Suprapubic skin (tissue), 3 donors: ENCODE data around the gene BTBD1.
"Not testable (repeated sequence)": the region's sequence is repeated elsewhere in the genome, so short reads cannot be mapped to it uniquely, and the experiment has no call there.

Experiments used
- EP300 ChIP-seq: sonication (generic); formaldehyde crosslinking; IDR thresholded peaks from one replicate; pipeline ENCODE4 v1.6.1; 2017; ENCODE audit warnings: antibody characterized with exemption
- TF ChIP-seq, protein P1 (sequence below), 2 donors: fragments of 200-600 bp in 1 of 2; fragments of 450-650 bp in 1 of 2; sonication (generic) in 1 of 2; IDR thresholded peaks; one replicate each; pipeline ENCODE4 v1.5.1; 2016 to 2019; ENCODE audit warnings: antibody characterized with exemption in 2 of 2, mild to moderate bottlenecking in 1 of 2, moderate library complexity in 1 of 2

GRCh38 chr15:83069211-83069642, 2.2 kb upstream of the BTBD1 start:
- TF ChIP-seq EP300 = not testable (repeated sequence)
- TF ChIP-seq, protein P1, sequence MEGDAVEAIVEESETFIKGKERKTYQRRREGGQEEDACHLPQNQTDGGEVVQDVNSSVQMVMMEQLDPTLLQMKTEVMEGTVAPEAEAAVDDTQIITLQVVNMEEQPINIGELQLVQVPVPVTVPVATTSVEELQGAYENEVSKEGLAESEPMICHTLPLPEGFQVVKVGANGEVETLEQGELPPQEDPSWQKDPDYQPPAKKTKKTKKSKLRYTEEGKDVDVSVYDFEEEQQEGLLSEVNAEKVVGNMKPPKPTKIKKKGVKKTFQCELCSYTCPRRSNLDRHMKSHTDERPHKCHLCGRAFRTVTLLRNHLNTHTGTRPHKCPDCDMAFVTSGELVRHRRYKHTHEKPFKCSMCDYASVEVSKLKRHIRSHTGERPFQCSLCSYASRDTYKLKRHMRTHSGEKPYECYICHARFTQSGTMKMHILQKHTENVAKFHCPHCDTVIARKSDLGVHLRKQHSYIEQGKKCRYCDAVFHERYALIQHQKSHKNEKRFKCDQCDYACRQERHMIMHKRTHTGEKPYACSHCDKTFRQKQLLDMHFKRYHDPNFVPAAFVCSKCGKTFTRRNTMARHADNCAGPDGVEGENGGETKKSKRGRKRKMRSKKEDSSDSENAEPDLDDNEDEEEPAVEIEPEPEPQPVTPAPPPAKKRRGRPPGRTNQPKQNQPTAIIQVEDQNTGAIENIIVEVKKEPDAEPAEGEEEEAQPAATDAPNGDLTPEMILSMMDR (IDR thresholded peaks at IDR 0.05) = not testable (repeated sequence)
